Neural cell (in vitro differentiated cells): ENCODE measurements around the gene GASK1A. TPM values are rescaled to one million over a fixed set of nuclear protein-coding genes. Genes with fewer than 3 reads are reported as not detected.

Experiments
- H2AFZ ChIP-seq: fragments of 200-600, 300-800 bp; sonication (generic), shearing (Covaris generic); 2 replicates; pipeline ENCODE4 v1.6.0; 2014; ENCODE audit warnings: low read depth, mild to moderate bottlenecking, antibody characterized with exemption, low read length, moderate library complexity
- H3F3A ChIP-seq: fragments of 200-600 bp; shearing (Covaris generic); 2 replicates; pipeline ENCODE4 v1.6.1; 2016; ENCODE audit warnings: mild to moderate bottlenecking, moderate library complexity, mixed read lengths, antibody characterized with exemption, low read length; ENCODE audit not compliant: insufficient read depth, poor library complexity, severe bottlenecking
- H3K27ac ChIP-seq: fragments of 200-600, 300-800 bp; sonication (generic), shearing (Covaris generic); 2 replicates; pipeline ENCODE4 v1.5.1; 2014; ENCODE audit warnings: mild to moderate bottlenecking, low read length, moderate library complexity
- H3K27me3 ChIP-seq: fragments of 300-800, 200-600 bp; sonication (generic), shearing (Covaris generic); 2 replicates; pipeline ENCODE4 v1.6.0; 2014; ENCODE audit warnings: mild to moderate bottlenecking, low read depth, low read length, moderate library complexity; ENCODE audit not compliant: insufficient read depth
- H3K36me3 ChIP-seq: fragments of 300-800, 200-600 bp; sonication (generic), shearing (Covaris generic); 2 replicates; pipeline ENCODE4 v1.5.1; 2014; ENCODE audit warnings: mild to moderate bottlenecking, antibody characterized with exemption, low read length, moderate library complexity; ENCODE audit not compliant: insufficient read depth
- H3K4me2 ChIP-seq: fragments of 300-800, 200-600 bp; sonication (generic), shearing (Covaris generic); 2 replicates; pipeline ENCODE4 v1.6.0; 2014; ENCODE audit warnings: mild to moderate bottlenecking, low read length
- H3K4me3 ChIP-seq: fragments of 300-800, 200-600 bp; sonication (generic), shearing (Covaris generic); 2 replicates; pipeline ENCODE4 v1.5.1; 2014; ENCODE audit warnings: mild to moderate bottlenecking, low read length, moderate library complexity
- H3K79me2 ChIP-seq: fragments of 200-600 bp; shearing (Covaris generic); replicated peaks from 2 replicates; pipeline ENCODE4 v1.6.0; 2014; ENCODE audit warnings: mild to moderate bottlenecking, low read length, moderate library complexity; ENCODE audit not compliant: insufficient read depth
- H3K9ac ChIP-seq: fragments of 300-800, 200-600 bp; sonication (generic), shearing (Covaris generic); 2 replicates; pipeline ENCODE4 v1.6.1; 2016; ENCODE audit warnings: mild to moderate bottlenecking, low read length, mixed read lengths
- H3K9me2 ChIP-seq: fragments of 200-600 bp; shearing (Covaris generic); 2 replicates; pipeline ENCODE4 v1.6.1; 2016; ENCODE audit warnings: mild to moderate bottlenecking, low read length, mixed read lengths; ENCODE audit not compliant: insufficient read depth
- H3K9me3 ChIP-seq: fragments of 200-600, 300-800 bp; sonication (generic), shearing (Covaris generic); 2 replicates; pipeline ENCODE4 v1.6.1; 2016; ENCODE audit warnings: mild to moderate bottlenecking, mixed run types, low read length, moderate library complexity, mixed read lengths
- H4K20me1 ChIP-seq: fragments of 200-600 bp; shearing (Covaris generic); 2 replicates; pipeline ENCODE4 v1.6.1; 2016; ENCODE audit warnings: mild to moderate bottlenecking, mixed run types; ENCODE audit not compliant: insufficient read depth
- CTCF ChIP-seq: fragments of 450-650 bp; IDR thresholded peaks from 2 replicates; pipeline ENCODE4 v1.5.1; 2014; ENCODE audit warnings: antibody characterized with exemption, mild to moderate bottlenecking, moderate library complexity; ENCODE audit not compliant: poor library complexity, severe bottlenecking
- EP300 ChIP-seq: fragments of 450-650 bp; conservative IDR thresholded peaks from 2 replicates; pipeline ENCODE4 v1.6.1; 2014; ENCODE audit warnings: antibody characterized with exemption, mild to moderate bottlenecking, moderate library complexity; ENCODE audit not compliant: poor library complexity, severe bottlenecking
- EZH2 ChIP-seq: fragments of 200-600, 300-800 bp; shearing (Covaris generic), sonication (generic); IDR thresholded peaks from 2 replicates; pipeline ENCODE4 v1.6.1; 2014; ENCODE audit warnings: antibody characterized with exemption, low read length, borderline replicate concordance, mild to moderate bottlenecking; ENCODE audit not compliant: insufficient read depth, poor library complexity, severe bottlenecking
- MXI1 ChIP-seq: fragments of 450-650 bp; conservative IDR thresholded peaks from 2 replicates; pipeline ENCODE4 v1.6.1; 2014; ENCODE audit warnings: antibody characterized with exemption, mild to moderate bottlenecking; ENCODE audit not compliant: poor library complexity, severe bottlenecking
- POLR2AphosphoS5 ChIP-seq: IDR thresholded peaks from 2 replicates; pipeline ENCODE4 v1.6.1; 2012
- RAD21 ChIP-seq: fragments of 450-650 bp; conservative IDR thresholded peaks from 2 replicates; pipeline ENCODE4 v1.6.1; 2014; ENCODE audit warnings: antibody characterized with exemption, mild to moderate bottlenecking, moderate library complexity
- SMC3 ChIP-seq: fragments of 450-650 bp; conservative IDR thresholded peaks from 2 replicates; pipeline ENCODE4 v1.6.1; 2014; ENCODE audit warnings: antibody characterized with exemption, mild to moderate bottlenecking, moderate library complexity; ENCODE audit not compliant: poor library complexity
- TAF1 ChIP-seq: IDR thresholded peaks from 2 replicates; pipeline ENCODE4 v1.6.1; 2012; ENCODE audit warnings: low read depth
- polyA plus RNA-seq: library from polyadenylated mRNA; depleted of rRNA; stranded (reverse); fragments of >200 nt; gene quantifications from 2 replicates; pipeline ENCODE4 v1.2.3, GENCODE V29; 2014
- TF ChIP-seq, protein P1 (sequence below): IDR thresholded peaks from 2 replicates; pipeline ENCODE4 v1.6.1; 2012; ENCODE audit warnings: borderline replicate concordance

The GASK1A gene
- polyA plus RNA-seq, 1 donor from 2014 or later: not detected

GRCh38 chr3:43036621-43037423 lies 57.7 kb downstream of the GASK1A start:
- H3K79me2 ChIP-seq: no peaks in the 10 kb centered on the region
- H3K9me3 ChIP-seq: no peaks in the 10 kb centered on the region
- no peaks in the 10 kb centered on the region for H3K27me3 ChIP-seq
- H3K36me3 ChIP-seq: no peaks in the 10 kb centered on the region
- H3K27ac ChIP-seq: no peak overlapping the region
- TF ChIP-seq TAF1 (no peak), EZH2 (no peak), MXI1 (no peak), RAD21 (no peak), POLR2AphosphoS5 (no peak), EP300 (no peak), SMC3 (no peak), CTCF (no peak)
- TF ChIP-seq, protein P1, sequence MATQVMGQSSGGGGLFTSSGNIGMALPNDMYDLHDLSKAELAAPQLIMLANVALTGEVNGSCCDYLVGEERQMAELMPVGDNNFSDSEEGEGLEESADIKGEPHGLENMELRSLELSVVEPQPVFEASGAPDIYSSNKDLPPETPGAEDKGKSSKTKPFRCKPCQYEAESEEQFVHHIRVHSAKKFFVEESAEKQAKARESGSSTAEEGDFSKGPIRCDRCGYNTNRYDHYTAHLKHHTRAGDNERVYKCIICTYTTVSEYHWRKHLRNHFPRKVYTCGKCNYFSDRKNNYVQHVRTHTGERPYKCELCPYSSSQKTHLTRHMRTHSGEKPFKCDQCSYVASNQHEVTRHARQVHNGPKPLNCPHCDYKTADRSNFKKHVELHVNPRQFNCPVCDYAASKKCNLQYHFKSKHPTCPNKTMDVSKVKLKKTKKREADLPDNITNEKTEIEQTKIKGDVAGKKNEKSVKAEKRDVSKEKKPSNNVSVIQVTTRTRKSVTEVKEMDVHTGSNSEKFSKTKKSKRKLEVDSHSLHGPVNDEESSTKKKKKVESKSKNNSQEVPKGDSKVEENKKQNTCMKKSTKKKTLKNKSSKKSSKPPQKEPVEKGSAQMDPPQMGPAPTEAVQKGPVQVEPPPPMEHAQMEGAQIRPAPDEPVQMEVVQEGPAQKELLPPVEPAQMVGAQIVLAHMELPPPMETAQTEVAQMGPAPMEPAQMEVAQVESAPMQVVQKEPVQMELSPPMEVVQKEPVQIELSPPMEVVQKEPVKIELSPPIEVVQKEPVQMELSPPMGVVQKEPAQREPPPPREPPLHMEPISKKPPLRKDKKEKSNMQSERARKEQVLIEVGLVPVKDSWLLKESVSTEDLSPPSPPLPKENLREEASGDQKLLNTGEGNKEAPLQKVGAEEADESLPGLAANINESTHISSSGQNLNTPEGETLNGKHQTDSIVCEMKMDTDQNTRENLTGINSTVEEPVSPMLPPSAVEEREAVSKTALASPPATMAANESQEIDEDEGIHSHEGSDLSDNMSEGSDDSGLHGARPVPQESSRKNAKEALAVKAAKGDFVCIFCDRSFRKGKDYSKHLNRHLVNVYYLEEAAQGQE: no peak
- no peak overlapping the region for H3K4me2 ChIP-seq
- H3K9me2 ChIP-seq: no peaks in the 10 kb centered on the region
- no peak overlapping the region for H3K9ac ChIP-seq
- H4K20me1 ChIP-seq: no peaks in the 10 kb centered on the region
- H2AFZ ChIP-seq: no peak overlapping the region
- H3K4me3 ChIP-seq: no peak overlapping the region
- H3F3A ChIP-seq: no peaks in the 10 kb centered on the region

DNA sequence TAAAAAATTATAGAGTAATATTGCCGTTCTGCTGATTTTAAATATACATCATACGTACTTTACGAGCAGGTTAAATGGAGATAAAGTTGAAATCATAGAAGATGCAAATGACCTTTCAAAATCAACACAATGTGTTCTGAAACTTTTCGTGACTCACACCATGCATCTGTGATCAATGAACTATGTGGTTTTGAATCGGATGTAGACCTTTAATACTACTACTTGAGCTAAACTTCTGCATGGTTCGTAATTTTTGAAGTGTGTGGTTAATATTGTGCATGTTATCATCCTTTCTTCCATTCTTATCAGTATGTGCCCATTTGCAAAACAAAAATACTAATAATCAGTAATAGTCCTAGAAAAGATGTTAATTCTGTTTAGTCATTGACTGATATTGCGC lies 58.9 kb downstream of the GASK1A start:
- H3K36me3 ChIP-seq: no peaks in the 10 kb centered on the region
- H3K9me2 ChIP-seq: no peaks in the 10 kb centered on the region
- H4K20me1 ChIP-seq: no peaks in the 10 kb centered on the region
- no peaks in the 10 kb centered on the region for H3K9me3 ChIP-seq
- TF ChIP-seq MXI1 (no peak), POLR2AphosphoS5 (no peak), RAD21 (no peak), TAF1 (no peak), EZH2 (no peak), SMC3 (no peak), CTCF (no peak), EP300 (no peak)
- TF ChIP-seq, protein P1: no peak
- H3K79me2 ChIP-seq: no peaks in the 10 kb centered on the region
- H3K9ac ChIP-seq: no peak overlapping the region
- H3K27ac ChIP-seq: no peak overlapping the region
- H3K4me2 ChIP-seq: no peak overlapping the region
- H2AFZ ChIP-seq: no peak overlapping the region
- no peaks in the 10 kb centered on the region for H3F3A ChIP-seq
- H3K27me3 ChIP-seq: no peaks in the 10 kb centered on the region
- H3K4me3 ChIP-seq: no peak overlapping the region
